EL (cell line): Measurements from ENCODE around the gene IFI35.
"Not testable (repeated sequence)": the region's sequence is repeated elsewhere in the genome, so short reads cannot be mapped to it uniquely, and the experiment has no call there.

Source experiments
- DNase-seq: peaks from one replicate; pipeline ENCODE4 v3.0.0-alpha.2; 2016

The IFI35 gene

GRCh38 chr17:42997984-42998938, 8.3 kb upstream of the IFI35 start, which contains the start of gene RPL27:
RPL27 (plus strand) TSS chr17:42998419; CDS start chr17:42998751, 332 bp downstream.
- DNase-seq: peak; percentile 100

DNA sequence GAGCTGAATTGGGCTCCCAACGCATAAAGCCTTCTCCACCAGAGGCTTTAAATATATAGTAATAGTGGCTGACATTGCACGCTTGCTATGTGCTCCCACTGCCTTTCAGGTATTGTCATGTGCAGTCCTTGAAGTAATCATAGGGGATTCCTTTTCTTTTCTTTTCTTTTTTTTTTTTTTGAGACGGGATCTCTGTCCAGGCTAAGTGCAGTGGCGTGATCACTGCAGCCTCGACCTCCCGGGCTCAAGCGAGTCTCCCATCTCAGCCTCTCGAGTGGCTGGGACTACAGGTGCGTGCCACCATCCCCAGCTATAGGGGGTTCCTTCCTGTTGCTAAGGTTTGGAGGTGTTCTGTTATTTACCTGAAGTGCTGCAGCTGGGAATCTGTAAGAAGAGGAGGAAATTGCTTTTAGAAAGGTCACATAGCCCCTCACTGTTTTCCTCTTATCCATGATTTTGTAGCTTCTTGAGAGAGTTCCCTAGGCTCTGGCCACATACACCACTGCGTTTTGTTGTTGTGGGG, 7.5 kb upstream of the IFI35 start:
- DNase-seq: no peak

- not testable (repeated sequence) for DNase-seq
These were observed 5.7 kb upstream of the IFI35 start for GRCh38 chr17:43000894-43001293.

DNA sequence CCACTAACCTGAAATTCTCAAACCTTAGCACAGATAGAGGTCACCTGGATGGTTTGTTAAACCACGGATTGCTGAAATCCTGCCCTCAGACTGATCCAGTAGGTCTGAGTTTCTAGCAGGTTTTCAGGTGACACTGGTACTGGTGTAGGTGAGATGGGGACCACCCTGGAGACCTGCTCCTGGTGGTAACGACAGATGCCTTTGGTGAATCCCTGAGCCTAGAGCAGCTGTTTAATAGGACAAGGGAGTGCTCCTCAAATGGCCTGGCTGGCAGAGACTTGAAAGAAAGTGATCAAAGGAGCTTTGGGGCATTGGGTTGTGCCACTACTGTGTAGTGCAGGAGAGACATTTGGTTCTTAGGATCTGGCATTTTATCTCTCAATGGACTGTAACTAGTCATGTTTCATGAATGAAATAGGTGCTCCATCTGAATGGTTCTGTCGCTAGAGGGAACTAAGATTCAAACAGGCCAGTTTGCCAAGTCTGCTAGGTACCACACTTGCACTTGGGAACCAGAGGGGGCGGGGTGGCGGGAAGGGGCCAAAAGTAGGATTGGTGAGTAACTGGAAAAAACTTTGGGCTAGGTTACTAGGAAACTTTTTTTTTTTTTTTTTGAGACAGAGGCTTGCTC, 2.9 kb upstream of the IFI35 start:
- peak; percentile 84 for DNase-seq

DNA sequence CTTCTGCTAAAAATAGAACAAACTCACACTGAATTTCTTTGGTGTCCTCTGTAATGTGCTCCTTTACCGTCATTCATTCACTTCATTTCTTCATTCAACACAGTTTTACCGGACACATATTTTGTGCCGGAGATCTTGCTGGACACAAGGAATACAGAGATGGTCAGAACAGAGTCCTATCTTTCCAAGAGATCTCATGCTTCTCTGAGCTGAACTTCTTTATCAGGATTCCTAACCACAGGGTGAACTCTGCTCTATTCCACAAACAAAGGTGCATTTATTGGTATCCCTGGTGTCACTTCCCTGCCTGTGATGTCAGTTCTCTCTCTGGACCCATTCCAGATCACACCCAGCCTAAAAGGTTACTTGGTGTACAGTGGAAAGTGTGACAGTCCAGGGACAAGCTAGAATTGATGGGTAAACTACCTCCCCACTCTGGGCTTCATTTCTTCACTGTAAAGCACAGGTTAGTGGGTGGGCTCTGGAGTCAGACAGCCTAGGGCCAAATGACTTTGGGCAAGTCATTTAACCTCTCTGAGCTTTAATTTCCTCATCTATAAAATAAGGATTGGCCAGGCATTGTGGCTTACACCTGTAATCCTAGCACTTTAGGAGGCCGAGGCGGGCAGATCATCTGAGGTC, 4.2 kb downstream of the IFI35 start:
- no peak for DNase-seq

- no peak for DNase-seq
These were observed 5.3 kb downstream of the IFI35 start for GRCh38 chr17:43011728-43012472.

- DNase-seq: no peak
These were observed 6.7 kb downstream of the IFI35 start for GRCh38 chr17:43013296-43013695.

DNA sequence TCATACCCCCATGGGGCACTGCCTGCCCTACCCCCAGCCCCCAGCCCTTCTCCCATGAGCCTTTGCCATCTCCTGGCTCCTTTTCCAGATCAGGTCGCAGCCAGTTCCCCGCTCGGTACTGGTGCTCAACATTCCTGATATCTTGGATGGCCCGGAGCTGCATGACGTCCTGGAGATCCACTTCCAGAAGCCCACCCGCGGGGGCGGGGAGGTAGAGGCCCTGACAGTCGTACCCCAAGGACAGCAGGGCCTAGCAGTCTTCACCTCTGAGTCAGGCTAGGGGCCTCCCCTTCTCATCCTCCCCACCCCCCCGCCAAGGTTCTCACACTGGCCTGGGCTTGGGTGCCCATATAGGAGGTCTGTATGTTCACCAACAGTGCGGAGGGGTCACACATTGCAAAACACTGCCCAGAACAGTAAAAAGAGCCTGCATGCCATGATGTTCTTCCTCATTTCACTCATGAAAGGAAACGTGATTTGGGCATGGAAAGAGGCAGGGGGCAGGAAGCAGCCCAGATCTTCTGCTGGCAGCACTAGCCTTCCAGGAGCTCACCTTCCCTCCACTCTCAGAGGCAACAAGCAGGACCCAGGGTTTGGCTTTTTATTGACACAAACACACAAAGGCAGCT, 7.5 kb downstream of the IFI35 start:
- no peak for DNase-seq

- DNase-seq: no peak
These were observed 8.3 kb downstream of the IFI35 start for GRCh38 chr17:43014649-43015542.

- no peak for DNase-seq
These were observed 9.0 kb downstream of the IFI35 start for GRCh38 chr17:43015579-43015978.

GRCh38 chr17:43016216-43016615, 9.6 kb downstream of the IFI35 start:
- DNase-seq: no peak

GRCh38 chr17:43018008-43018853, 11.6 kb downstream of the IFI35 start:
- DNase-seq: no peak

GRCh38 chr17:43018932-43019331, 12.3 kb downstream of the IFI35 start:
- DNase-seq: no peak

DNA sequence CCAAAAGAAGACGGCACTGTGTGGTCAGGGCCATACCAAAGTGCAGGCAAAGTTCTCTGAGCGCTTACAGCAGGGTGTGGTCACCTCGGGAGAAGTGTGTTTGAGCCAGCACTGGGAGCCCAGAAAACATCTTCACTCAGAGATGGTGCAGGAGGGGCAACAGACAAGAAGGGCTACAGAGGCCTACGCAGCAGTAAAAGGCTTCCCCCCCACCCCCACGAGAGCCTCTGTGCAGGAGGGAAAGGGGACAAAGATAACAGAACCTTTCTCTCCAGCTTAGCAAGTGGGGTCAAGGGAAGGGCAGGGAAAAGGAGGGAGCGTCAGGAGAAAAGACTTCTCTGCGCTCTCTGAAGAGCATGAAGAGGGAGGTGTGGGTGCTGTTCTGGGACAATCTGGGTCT, 12.8 kb downstream of the IFI35 start:
- DNase-seq: no peak

DNA sequence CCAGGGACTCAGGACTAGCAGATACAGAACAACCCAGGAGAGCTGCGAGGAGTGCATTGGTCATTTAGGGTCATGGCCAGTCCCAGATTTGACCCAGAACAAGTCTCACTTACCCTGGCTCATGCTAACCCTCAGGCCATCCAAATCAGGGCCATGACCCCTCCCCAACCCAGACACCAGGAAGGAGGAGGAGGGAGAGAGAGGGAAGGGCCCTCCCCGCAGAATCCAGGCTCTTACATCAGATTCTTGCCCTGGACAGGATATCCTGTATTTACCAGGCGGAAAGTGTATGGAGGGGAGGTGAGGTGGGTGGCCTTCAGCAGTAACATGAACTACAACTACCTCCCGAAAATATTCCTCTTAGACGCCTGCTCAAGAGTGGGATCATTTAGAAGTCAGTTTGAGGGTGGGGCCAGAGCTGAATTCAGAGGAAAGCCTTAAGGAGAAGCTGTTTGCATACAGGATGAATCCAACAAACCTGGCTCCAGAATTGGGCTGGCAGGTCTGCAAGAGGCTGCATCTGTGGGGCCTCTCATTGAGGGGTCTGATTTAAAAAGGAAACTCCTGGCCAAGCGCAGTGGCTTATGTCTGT, 13.5 kb downstream of the IFI35 start:
- DNase-seq: no peak

DNA sequence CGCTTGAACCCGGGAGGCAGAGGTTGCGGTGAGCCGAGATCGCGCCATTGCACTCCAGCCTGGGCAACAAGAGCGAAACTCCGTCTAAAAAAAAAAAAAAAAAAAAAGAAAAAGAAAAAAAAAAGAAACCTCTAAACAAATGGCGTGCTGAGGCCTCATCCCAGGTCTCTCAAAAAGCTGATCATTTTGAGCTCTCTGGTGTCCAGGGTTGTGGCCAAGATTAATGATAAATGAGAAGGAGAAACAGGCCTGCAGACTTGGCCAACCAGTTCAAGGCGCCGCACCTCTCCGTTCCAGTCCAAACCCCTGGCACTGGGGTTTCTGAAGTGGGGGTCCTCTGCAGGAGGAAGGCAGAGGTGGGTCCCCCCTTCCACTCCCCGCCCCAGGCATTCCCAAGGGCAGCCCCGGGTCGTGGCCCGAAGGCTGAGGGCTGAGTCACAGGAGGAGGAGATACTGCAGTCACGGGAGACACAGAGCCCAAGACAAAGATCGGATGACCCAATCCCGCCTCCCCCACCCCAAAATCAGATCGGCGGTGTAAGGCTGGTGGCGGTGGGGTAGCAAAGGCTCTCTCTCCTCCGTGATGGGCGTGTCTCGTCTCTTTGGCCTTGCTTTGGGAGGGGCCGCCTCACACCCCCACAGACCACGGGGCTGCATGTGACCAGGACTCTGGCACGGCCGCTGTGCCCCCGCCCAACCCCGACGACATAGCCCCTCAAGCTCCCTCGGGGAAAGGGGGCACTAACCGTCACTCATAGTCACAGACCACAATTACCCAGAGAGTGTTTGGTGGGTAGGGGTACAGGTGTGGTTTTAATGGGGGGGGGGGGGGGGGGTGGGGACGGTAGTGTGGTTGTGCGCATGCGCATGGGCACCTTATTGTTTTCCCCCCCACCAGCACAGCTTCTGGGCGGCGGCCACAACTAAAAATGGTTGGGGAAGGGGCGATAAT, 14.5 kb downstream of the IFI35 start:
- DNase-seq: peak; percentile 78

- DNase-seq: peak; percentile 79
These were observed 15.3 kb downstream of the IFI35 start, which contains the start of gene VAT1 for GRCh38 chr17:43021741-43022512. VAT1 (minus strand) TSS chr17:43022385; CDS start chr17:43022322, 63 bp downstream.
